Posterior cingulate gyrus (tissue), 11 donors: Measurements from ENCODE around the gene AMOT.

Source experiments
- DNase-seq, 10 donors: peaks; one replicate each; pipeline versions ENCODE4 v3.0.0 to v3.0.0-alpha.2; 2020 to 2021; ENCODE audit warnings: mixed read lengths in 3 of 10
- intact Hi-C: fragments of 100-400 bp; cut with DNase I; formaldehyde crosslinking; loops from one replicate; pipeline ENCODE4 v1.15.1; 2023

Gene AMOT

GRCh38 chrX:112808007-112808406 lies 32.6 kb downstream of the AMOT start:
- DNase-seq, result no peak
- intact Hi-C loops, result no loop called here

- no peak for DNase-seq
- intact Hi-C loops, result no loop called here
These were observed 37.6 kb downstream of the AMOT start for GRCh38 chrX:112803060-112803459.

DNA sequence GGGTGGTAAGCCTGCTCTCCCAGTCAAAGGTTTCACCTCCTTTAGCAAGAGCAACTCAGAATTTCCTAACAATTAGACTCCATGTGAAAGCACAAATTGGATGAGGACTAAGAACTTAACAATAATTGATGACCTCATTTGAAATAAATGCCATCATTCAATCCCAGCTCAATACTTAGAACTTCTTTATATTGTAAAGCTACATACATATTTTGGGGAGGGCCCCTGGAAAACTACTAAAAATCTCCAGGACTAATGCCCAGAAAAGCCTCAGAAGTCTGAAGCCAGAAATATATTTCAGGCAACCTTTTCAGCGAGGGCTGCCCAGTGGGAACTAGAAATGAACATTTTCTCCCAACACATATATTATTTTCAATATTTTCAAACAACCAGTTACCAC lies 38.1 kb downstream of the AMOT start:
- intact Hi-C loops, result no loop called here
- DNase-seq, result no peak

GRCh38 chrX:112800971-112801775 lies 39.5 kb downstream of the AMOT start:
- intact Hi-C loops, result no loop called here
- DNase-seq, result no peak

DNA sequence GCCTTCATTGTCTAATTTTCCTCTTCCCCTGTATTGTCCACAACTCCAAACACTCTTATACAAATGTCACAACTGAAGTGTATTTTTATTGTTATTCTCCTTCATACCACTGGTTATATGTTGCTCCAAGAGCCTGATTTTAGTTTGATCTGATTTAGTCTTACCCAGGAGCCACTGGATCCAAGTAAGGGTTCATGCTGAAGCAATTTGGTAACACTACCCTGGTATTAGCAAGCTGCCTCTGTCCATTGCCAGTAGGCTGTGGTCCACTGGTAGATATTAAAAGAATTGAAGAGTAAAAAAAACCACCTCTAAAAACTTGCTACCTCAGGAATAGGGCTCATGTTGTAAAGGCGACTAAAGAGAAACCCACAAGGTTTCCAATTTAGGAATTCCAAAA lies 41.2 kb downstream of the AMOT start:
- no peak for DNase-seq
- intact Hi-C loops, result no loop called here

GRCh38 chrX:112798736-112799135 lies 41.9 kb downstream of the AMOT start:
- DNase-seq, result no peak
- intact Hi-C loops, result no loop called here

DNA sequence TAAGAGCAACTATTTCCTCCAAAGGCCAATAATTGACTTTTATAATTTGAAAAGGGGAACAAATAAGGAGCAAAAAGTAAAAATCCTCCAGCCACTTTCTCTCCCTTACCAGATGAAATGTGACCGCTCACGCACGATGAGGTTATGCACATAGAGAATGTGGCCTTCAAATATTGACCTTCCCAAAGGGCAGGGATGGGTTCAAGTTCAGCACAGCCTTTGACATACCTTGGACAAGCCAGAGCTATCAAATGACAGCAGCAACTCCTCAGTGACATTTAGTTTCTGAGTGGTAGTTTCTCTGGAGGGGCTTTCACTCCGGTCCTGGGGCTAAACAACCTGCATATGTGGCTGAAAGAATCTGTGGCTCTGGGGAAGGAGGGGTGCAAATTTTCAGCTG lies 50.7 kb downstream of the AMOT start:
- no peak for DNase-seq
- intact Hi-C loops, result no loop called here

DNA sequence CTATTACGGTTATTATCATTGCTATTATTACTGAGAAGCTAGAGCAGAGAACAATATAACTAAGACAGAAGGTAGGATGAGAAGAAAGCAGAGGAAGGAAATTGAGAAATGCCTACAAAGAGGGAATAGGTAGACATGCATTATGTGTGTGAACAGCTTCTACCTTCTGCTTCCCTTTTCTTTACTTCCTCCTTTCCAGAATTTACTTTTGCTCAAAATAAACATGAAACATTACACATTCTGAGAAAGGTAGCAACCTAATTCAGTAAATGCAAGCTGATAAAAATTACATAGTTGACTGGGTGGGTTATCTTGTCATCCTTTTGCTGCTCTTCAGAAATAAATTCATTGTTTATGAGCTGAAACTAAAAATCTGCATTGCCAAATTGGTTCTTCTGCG lies 54.6 kb downstream of the AMOT start:
- intact Hi-C loops, result no loop called here
- DNase-seq, result no peak

DNA sequence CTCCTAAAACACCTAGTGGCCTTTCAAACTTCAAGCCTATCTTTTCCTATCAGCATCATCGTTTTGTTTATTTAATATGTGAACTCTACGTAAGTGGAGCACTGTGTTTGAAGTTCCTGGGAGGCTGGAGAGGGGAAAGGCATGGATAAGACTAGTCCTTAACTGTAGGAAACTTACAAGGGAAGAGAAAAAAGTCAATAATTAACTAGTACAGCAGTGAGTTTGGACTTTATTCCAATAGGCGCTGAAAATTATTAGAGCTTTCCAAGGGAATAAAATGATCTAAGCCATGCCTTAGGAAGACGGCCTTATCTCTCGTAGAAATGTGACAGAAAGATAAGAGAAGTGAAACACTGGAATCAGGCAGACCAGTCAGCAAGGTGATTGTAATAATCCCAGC lies 55.3 kb downstream of the AMOT start:
- intact Hi-C loops, result no loop called here
- no peak for DNase-seq

DNA sequence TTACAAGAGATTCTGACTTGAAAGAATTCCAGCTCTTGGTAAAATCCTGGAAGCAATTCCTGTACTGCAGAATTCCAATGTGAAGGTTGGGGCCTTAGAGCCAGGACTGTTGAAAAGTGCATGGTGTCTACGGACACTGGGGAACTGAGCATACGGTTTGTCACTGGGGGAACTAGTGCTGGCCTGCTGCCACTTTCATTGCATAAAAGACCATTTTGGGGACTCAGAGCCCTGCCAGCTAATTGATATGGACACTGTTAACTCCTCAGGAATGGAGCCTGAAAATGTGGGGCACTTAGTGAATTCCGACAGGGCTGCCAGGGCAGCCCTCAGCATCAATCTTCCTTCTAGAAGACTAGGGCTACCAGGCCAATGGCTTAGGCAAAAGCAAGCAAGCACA lies 55.9 kb downstream of the AMOT start:
- intact Hi-C loops, result no loop called here
- peak in 1 of 10 donors; percentile 16 for DNase-seq

- DNase-seq, result peak in 1 of 10 donors; percentile 72
- intact Hi-C loops, result no loop called here
These were observed 61.5 kb downstream of the AMOT start for GRCh38 chrX:112779139-112779538.

DNA sequence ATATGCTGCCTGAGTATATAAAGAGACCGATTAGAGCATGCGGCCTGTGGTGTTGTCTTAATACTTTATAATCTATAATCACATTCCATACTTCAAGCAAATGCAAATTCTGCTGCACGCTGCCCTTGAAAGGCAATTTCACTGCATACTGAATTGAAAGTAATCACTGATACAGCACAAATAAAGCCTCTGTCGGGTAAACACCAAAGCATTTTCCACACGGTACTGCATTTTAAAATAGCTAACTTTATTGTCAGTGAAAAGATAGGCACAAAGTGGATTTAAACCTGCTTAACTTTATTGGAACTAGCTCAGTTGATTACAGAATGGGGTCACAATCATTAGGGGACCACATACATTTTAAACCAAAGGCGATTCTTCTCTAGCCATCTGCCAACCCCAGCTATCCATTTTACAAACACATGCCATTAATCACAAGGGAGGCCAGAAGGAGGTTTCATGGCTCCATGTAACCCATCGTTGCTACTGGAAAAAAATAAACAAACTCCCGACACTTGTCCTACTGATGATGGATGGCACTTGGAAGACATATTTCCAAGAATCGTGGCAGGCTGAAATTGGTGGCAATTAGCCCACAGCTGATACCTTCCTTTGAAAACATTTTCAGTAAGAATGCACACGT lies 65.9 kb downstream of the AMOT start:
- intact Hi-C loops, result no loop called here
- no peak for DNase-seq

DNA sequence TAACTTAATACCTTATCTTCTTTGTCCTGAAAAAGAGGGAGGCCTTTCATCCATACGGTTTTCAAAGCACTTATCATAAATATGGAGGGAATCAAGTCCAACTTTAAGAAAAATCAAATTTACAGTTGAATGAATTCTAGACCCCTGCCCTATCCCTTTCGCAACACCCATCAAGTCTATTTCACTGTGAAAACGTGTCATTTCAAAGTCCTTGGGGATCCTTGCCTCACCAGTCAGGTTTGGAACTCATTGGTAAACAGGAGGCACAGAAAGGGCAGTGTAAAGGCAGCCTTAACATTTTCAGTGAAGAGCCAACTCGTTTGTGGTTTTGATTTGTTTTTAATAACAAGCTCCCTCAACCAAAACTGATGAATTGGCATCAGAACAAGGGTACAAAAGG lies 66.5 kb downstream of the AMOT start:
- no peak for DNase-seq
- intact Hi-C loops, result no loop called here

GRCh38 chrX:112769034-112769433 lies 71.6 kb downstream of the AMOT start:
- DNase-seq, result no peak
- intact Hi-C loops, result no loop called here

- intact Hi-C loops, result no loop called here
- DNase-seq, result no peak
These were observed 72.1 kb downstream of the AMOT start for GRCh38 chrX:112768563-112768962.

DNA sequence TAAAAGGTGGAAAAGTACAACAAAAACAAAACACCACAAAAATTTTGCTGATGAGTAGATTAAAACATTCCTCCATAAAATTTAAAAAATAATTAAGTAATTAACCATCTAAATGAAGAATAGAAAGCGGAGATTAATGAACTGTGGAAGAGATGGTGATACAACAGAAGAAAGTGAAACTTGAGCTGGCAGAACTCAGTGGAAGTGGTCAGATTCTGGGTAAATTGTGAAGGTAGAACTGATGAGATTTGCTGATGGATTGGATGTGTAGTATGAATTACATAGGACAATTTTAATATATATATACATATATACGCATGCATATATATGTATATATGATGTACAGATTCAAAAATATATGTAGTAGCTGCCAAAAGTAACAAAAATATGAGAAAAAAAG lies 73.9 kb downstream of the AMOT start:
- intact Hi-C loops, result no loop called here
- no peak for DNase-seq

DNA sequence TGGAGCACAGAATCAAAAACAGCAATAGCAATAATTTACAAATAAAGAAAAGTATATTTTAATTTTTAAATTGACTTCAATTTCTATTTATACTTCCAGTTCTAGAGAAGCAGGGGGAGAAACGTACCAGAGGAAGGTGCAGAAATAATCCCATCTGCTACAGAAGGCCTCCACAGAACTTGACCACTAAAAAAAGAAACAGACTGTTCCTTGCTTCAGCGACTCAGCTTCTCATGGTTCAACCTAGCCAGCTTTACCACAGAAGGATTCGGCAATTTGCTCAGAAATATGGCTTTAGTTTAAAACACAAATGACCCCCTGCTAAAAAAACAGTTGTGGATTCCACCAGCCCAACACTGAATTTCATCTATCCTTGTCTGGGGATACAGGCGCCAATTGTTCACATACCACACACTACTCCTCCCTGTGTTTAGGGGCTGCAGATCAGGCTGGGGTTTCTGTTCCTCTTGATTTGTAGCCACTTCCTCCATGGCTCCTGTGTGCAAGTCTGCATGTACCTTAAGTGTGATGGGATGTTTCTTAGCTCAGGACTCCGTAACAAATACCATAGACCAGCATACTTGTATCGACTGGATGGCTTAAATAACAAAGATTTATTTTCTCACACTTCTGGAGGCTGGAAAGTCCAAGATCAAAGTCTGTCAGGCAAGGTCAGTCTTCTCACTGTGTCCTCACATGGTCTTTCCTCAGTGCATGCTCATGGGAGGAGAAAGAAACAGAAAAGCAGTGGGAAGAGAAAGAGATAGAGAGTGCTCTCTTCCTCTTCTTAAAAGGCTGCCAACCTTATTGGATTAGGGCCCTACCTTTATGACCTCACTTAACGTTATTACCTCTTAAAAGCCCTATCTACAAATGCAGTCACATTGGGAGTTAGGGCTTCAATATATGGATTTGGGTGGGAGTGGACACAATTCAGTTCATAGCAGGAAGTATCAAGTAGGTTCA lies 79.1 kb downstream of the AMOT start:
- DNase-seq, result no peak
- intact Hi-C loops, result no loop called here

DNA sequence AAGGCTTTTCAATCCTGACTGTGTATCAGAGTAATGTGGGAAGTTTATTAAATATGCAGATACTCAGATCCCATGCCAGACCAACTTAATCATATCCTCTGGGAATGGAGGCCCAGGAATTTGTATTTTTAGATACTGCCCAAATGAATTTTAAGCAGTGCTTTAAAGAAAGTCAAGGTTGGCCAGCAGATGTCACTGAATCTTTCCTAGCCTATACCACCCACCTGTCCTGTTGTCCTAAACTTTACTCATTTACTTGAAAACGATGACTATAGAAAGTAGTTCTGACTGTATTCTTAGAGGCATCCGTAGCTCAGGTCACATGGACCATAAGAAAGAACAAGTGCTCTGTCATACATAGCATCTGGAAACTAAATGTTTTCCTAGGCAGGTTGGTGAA lies 79.9 kb downstream of the AMOT start:
- DNase-seq, result no peak
- intact Hi-C loops, result no loop called here

DNA sequence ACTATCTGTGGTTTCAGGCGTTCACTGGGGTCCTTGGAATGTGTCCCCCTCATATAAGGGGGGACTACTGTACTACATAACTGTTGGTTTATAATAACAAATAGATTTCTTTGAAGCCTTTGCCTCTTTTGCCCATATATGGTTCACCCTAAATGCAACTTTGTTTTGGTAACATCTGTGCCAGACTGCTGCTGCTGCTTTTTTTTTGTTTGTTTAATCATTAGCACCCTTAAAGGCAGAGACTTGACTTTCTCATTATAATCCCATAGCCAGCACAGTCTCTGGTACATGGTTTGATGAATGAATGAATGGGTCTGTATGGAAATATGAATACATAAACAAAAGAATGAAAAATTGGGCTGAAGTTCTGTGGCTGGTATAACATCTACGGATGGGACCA lies 80.7 kb downstream of the AMOT start:
- no peak for DNase-seq
- intact Hi-C loops, result no loop called here

GRCh38 chrX:112759512-112759911 lies 81.1 kb downstream of the AMOT start:
- DNase-seq, result no peak
- intact Hi-C loops, result no loop called here

DNA sequence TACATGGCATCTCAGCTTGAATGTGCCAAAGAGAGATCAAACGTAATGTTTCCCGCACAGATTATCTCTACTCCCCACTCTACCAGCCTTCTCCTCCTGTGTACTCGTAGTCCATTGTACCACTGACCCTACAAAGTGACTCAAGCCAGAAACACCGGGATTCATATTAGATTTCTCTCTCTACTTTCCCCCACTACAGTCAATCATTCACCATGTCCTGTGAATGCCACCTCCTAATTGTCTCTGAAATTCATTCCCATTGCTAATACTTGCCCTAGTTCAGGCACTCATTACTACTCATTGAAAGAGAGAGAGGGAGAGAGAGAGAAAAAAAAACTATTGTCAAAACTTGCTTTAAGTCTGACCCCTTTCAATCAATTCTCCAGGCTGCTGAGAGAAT lies 82.7 kb downstream of the AMOT start:
- intact Hi-C loops, result no loop called here
- DNase-seq, result no peak
